Loucy (cell line): Measurements from ENCODE around the gene STRAP.

ENCODE experiments used
- CTCF ChIP-seq: fragments of 200-600 bp; sonication (generic); conservative IDR thresholded peaks from 2 replicates; pipeline ENCODE4 v1.5.1; 2014; ENCODE audit warnings: mild to moderate bottlenecking, antibody characterized with exemption, low read length
- EZH2phosphoT487 ChIP-seq: fragments of 200-600 bp; IDR thresholded peaks from 2 replicates; pipeline ENCODE4 v1.6.1; 2018; ENCODE audit warnings: antibody characterized with exemption, mild to moderate bottlenecking, moderate library complexity, borderline replicate concordance

- no peak for TF ChIP-seq CTCF
- TF ChIP-seq EZH2phosphoT487: no peak
Observed at GRCh38 chr12:15933751-15934150, 51.6 kb downstream of the STRAP start.
